MM.1S (cell line): Measurements from ENCODE around the gene APPL2.

Experiments
- DNase-seq: peaks from one replicate; pipeline ENCODE4 v3.0.0-alpha.2; 2015
- H2AFZ ChIP-seq: fragments of 300-600 bp; sonication (generic); 2 replicates; pipeline ENCODE4 v1.6.0; 2016; ENCODE audit warnings: antibody characterized with exemption, low read length
- H3F3A ChIP-seq: fragments of 300-600 bp; sonication (generic); 2 replicates; pipeline ENCODE4 v1.6.1; 2016; ENCODE audit warnings: mild to moderate bottlenecking, antibody characterized with exemption, low read length, moderate library complexity, mixed read lengths; ENCODE audit not compliant: insufficient read depth
- H3K27ac ChIP-seq: fragments of 300-600 bp; sonication (generic); 2 replicates; pipeline ENCODE4 v1.5.1; 2016; ENCODE audit warnings: mild to moderate bottlenecking, low read length
- H3K27me3 ChIP-seq: fragments of 300-600 bp; sonication (generic); replicated peaks from 2 replicates; pipeline ENCODE4 v1.6.0; 2016; ENCODE audit warnings: low read length; ENCODE audit not compliant: insufficient read depth
- H3K36me3 ChIP-seq: fragments of 300-600 bp; sonication (generic); replicated peaks from 2 replicates; pipeline ENCODE4 v1.6.1; 2016; ENCODE audit warnings: mild to moderate bottlenecking, low read length, mixed read lengths; ENCODE audit not compliant: insufficient read depth
- H3K4me1 ChIP-seq: fragments of 300-600 bp; sonication (generic); 2 replicates; pipeline ENCODE4 v1.6.1; 2016; ENCODE audit warnings: low read length, mixed read lengths
- H3K4me2 ChIP-seq: fragments of 300-600 bp; sonication (generic); 2 replicates; pipeline ENCODE4 v1.6.0; 2016; ENCODE audit warnings: low read depth, low read length
- H3K4me3 ChIP-seq: fragments of 300-600 bp; sonication (generic); 2 replicates; pipeline ENCODE4 v1.5.1; 2016; ENCODE audit warnings: low read length, mixed read lengths
- H3K79me2 ChIP-seq: fragments of 300-600 bp; sonication (generic); 2 replicates; pipeline ENCODE4 v1.6.1; 2016; ENCODE audit warnings: mixed run types, low read length, mixed read lengths
- H3K9ac ChIP-seq: fragments of 300-600 bp; sonication (generic); 2 replicates; pipeline ENCODE4 v1.6.1; 2016; ENCODE audit warnings: low read length, mixed read lengths
- H3K9me2 ChIP-seq: fragments of 300-600 bp; sonication (generic); replicated peaks from 2 replicates; pipeline ENCODE4 v1.6.1; 2016; ENCODE audit warnings: mild to moderate bottlenecking, low read length, mixed read lengths; ENCODE audit not compliant: insufficient read depth
- H3K9me3 ChIP-seq: fragments of 300-600 bp; sonication (generic); replicated peaks from 2 replicates; pipeline ENCODE4 v1.6.1; 2016; ENCODE audit warnings: mild to moderate bottlenecking, low read length, mixed read lengths; ENCODE audit not compliant: insufficient read depth
- H4K20me1 ChIP-seq: fragments of 300-600 bp; sonication (generic); 2 replicates; pipeline ENCODE4 v1.6.1; 2016; ENCODE audit warnings: mild to moderate bottlenecking, low read length, moderate library complexity, mixed read lengths; ENCODE audit not compliant: insufficient read depth
- EZH2 ChIP-seq: fragments of 300-600 bp; sonication (generic); optimal IDR thresholded peaks from 2 replicates; pipeline ENCODE3; 2017; ENCODE audit warnings: low read depth, mild to moderate bottlenecking, antibody characterized with exemption, low read length, mixed read lengths
- EZH2phosphoT487 ChIP-seq: fragments of 300-600 bp; sonication (generic); IDR thresholded peaks from 2 replicates; pipeline ENCODE4 v1.6.1; 2018; ENCODE audit warnings: antibody characterized with exemption, low read length
- TF ChIP-seq, protein P1 (sequence below): fragments of 300-600 bp; sonication (generic); IDR thresholded peaks from 2 replicates; pipeline ENCODE4 v1.5.1; 2016; ENCODE audit warnings: antibody characterized with exemption, low read length, mixed read lengths

APPL2 gene

DNA sequence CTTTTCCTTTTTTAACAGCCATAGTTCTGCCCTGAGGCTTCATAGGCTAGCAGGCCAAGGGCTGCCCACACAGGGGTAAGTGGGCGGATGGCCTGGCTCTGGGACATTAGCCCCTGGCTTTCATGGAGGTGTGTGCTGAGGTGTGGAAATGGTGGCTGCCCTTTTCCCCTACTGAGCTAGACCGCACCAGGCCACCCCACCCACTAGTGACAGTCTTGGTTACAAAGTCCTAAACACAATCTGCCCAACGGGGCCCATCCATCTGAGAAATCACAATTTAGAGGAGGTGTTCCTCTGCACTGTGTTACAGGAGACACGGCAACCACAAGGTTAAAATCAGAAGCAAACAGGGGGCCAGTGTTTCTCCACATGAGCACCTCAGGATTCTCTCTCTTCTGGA is 35.6 kb downstream of the APPL2 start:
- no peaks in the 10 kb centered on the region for H3F3A ChIP-seq
- H3K79me2 ChIP-seq = no peaks in the 10 kb centered on the region
- no peak overlapping the region for H3K9ac ChIP-seq
- H2AFZ ChIP-seq = no peak overlapping the region
- no peaks in the 10 kb centered on the region for H3K27me3 ChIP-seq
- no peak overlapping the region for H3K4me3 ChIP-seq
- no peak overlapping the region for H3K27ac ChIP-seq
- H3K4me1 ChIP-seq = no peaks in the 10 kb centered on the region
- no peaks in the 10 kb centered on the region for H4K20me1 ChIP-seq
- no peaks in the 10 kb centered on the region for H3K36me3 ChIP-seq
- DNase-seq = no peak
- H3K9me2 ChIP-seq = no peaks in the 10 kb centered on the region
- no peaks in the 10 kb centered on the region for H3K9me3 ChIP-seq
- TF ChIP-seq, protein P1, sequence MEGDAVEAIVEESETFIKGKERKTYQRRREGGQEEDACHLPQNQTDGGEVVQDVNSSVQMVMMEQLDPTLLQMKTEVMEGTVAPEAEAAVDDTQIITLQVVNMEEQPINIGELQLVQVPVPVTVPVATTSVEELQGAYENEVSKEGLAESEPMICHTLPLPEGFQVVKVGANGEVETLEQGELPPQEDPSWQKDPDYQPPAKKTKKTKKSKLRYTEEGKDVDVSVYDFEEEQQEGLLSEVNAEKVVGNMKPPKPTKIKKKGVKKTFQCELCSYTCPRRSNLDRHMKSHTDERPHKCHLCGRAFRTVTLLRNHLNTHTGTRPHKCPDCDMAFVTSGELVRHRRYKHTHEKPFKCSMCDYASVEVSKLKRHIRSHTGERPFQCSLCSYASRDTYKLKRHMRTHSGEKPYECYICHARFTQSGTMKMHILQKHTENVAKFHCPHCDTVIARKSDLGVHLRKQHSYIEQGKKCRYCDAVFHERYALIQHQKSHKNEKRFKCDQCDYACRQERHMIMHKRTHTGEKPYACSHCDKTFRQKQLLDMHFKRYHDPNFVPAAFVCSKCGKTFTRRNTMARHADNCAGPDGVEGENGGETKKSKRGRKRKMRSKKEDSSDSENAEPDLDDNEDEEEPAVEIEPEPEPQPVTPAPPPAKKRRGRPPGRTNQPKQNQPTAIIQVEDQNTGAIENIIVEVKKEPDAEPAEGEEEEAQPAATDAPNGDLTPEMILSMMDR = no peak
- TF ChIP-seq EZH2phosphoT487 (no peak), EZH2 (no peak)
- H3K4me2 ChIP-seq = no peak overlapping the region

GRCh38 chr12:105198961-105199360 is 37.0 kb downstream of the APPL2 start:
- Histone ChIP-seq H3K4me1 (no peaks in the 10 kb centered on the region), H3K4me3 (no peak overlapping the region), H4K20me1 (no peaks in the 10 kb centered on the region), H3K9ac (no peak overlapping the region), H3K79me2 (no peaks in the 10 kb centered on the region), H3K4me2 (no peak overlapping the region), H2AFZ (no peak overlapping the region), H3K27ac (no peak overlapping the region), H3K27me3 (no peaks in the 10 kb centered on the region), H3K9me3 (no peaks in the 10 kb centered on the region), H3K36me3 (no peaks in the 10 kb centered on the region), H3K9me2 (no peaks in the 10 kb centered on the region), H3F3A (no peaks in the 10 kb centered on the region)
- TF ChIP-seq, protein P1 = no peak
- TF ChIP-seq EZH2 = no peak
- TF ChIP-seq EZH2phosphoT487 = no peak
- DNase-seq = no peak

DNA sequence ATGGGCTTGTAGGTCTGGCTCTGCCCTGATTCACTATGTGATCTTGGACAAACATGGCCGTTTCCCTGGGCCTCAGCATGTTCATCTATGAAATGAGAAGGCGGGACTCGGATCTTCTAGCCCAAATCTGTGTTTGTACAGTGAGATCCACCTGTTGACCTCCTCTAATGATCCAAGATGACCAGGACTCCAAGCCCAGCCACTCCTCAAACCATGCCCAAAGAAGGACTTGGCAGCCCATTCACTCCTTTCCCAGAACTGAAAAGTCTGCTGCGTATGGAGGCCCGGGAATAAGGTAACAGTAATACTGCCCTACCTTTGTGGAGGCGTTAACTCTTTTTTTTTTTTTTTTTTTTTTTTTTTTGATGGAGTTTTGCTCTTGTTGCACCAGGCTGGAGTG is 39.9 kb downstream of the APPL2 start:
- Histone ChIP-seq H4K20me1 (no peaks in the 10 kb centered on the region), H3K9ac (no peak overlapping the region), H3K27me3 (no peaks in the 10 kb centered on the region), H2AFZ (no peak overlapping the region), H3K9me3 (no peaks in the 10 kb centered on the region), H3K36me3 (no peaks in the 10 kb centered on the region), H3K79me2 (no peaks in the 10 kb centered on the region), H3K9me2 (no peaks in the 10 kb centered on the region), H3K4me3 (no peak overlapping the region), H3K4me1 (no peaks in the 10 kb centered on the region), H3K4me2 (no peak overlapping the region), H3K27ac (no peak overlapping the region), H3F3A (no peaks in the 10 kb centered on the region)
- TF ChIP-seq EZH2 = no peak
- TF ChIP-seq, protein P1 = no peak
- TF ChIP-seq EZH2phosphoT487 = no peak
- DNase-seq = no peak

DNA sequence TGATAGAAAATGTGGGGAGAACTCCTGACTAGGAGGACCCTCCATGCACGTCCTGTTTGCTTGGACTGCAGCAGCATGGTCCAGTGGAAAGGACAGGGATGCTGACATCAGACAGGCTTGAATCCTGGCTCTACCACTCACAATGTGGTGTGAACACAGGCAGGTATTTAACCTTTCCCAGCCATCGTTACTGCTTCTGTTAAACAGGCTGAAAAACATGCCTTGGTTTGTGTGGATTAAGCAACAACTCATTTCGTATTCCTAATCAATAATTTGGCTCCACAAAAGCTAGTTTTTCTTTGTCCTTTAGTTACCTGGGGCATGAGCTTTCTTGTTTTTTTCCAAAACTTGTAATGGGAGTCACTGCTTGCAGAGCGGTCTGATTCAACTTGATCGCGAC is 41.0 kb downstream of the APPL2 start:
- Histone ChIP-seq H2AFZ (no peak overlapping the region), H3K79me2 (no peaks in the 10 kb centered on the region), H3K9me2 (no peaks in the 10 kb centered on the region), H3F3A (no peaks in the 10 kb centered on the region), H3K36me3 (no peaks in the 10 kb centered on the region), H3K4me3 (no peak overlapping the region), H3K27me3 (no peaks in the 10 kb centered on the region), H3K27ac (no peak overlapping the region), H3K9ac (no peak overlapping the region), H3K4me2 (no peak overlapping the region), H3K4me1 (no peaks in the 10 kb centered on the region), H3K9me3 (no peaks in the 10 kb centered on the region), H4K20me1 (no peaks in the 10 kb centered on the region)
- no peak for DNase-seq
- TF ChIP-seq EZH2 = no peak
